Activated T-cell treated with anti-CD3 and anti-CD28 coated beads for 24 hours (primary cell): ENCODE measurements around the gene CELF5.
"Not testable (repeated sequence)": the region's sequence is repeated elsewhere in the genome, so short reads cannot be mapped to it uniquely, and the experiment has no call there.

Experiments
- DNase-seq: peaks from one replicate; pipeline ENCODE4 v3.0.0-alpha.2; 2020; ENCODE audit warnings: low read depth

Gene CELF5

DNA sequence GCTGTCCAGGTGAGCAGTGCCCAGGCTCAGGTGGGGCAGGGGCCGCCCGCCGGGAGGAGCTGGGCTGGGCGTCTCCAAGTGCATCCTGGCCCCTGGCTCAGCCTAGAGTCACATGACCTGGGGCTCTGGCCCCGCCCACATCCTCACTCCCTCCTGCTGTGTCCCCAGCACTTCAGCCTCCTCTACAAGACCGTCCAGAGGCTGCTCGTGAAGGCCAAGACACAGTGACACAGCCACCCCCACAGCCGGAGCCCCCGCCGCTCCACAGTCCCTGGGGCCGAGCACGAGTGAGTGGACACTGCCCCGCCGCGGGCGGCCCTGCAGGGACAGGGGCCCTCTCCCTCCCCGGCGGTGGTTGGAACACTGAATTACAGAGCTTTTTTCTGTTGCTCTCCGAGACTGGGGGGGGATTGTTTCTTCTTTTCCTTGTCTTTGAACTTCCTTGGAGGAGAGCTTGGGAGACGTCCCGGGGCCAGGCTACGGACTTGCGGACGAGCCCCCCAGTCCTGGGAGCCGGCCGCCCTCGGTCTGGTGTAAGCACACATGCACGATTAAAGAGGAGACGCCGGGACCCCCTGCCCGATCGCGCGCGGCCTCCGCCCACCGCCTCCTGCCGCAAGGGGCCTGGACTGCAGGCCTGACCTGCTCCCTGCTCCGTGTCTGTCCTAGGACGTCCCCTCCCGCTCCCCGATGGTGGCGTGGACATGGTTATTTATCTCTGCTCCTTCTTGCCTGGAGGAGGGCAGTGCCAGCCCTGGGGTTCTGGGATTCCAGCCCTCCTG, 16.8 kb upstream of the CELF5 start:
- DNase-seq = no peak

DNA sequence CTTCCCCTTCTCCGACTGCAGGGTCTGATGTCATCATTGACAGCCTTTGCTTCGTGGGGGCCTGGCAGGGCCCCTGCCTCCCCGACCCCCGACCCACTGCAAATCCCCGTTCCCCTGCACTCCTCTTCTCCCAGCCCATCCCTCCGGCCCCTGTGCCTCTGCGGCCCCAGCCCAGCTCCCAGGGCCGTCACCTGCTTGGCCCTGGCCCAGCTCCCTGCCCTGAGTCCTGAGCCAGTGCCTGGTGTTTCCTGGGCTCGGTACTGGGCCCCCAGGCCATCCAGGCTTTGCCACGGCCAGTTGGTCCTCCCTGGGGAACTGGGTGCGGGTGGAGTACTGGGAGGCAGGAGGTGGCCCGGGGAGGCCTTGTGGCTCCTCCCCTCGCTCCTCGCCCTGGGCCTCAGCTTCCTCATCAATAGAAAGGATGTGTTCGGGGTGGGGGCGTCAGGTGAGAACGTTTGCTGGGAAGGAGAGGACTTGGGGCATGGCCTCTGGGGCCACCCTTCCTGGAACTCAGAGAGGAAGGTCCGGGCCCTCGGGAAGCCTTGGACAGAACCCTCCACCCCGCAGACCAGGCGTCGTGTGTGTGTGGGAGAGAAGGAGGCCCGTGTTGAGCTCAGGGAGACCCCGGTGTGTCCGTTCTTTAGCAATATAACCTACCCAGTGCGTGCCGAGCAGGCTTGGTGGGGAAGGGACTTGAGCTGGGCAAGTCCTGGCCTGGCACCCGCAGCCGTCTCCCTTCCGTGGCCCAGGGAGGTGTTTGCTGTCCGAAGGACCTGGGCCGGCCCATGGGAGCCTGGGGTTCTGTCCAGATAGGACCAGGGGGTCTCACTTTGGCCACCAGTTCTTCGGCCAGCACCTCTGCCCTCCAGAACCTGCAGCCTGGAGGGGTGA, 15.9 kb upstream of the CELF5 start:
- no peak for DNase-seq

DNA sequence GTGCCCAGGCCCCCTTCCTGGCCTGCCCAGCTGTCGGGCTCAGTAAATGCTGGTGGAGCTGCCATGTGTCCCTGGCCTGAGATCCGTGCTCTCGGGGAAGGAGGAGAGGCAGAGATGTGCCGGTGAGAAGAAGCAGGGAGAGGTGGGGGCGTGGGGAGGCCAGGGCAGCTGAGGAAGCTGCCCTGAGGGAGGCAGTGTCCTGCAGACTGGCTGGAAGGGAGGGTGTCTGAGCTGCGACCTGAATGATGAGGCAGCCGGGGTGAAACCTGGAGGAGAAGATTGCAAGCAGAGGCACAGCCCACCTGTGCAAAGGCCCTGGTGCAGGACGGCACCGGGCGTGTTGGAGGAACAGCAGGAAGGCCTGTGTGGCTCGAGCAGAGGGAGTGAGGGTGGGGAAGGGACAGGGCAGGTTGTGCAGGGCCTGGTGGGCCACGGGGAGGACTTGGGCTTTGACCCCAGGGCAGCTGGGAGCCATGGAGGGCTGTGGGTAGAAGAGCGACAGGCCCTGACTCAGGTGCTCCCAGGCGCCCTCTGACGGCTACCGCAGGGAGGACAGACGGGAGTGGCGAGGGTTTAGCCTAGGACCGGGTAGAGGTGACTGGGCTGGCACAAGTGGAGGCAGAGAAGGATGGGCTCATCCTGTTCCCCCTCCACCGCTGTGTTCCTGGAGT, 14.0 kb upstream of the CELF5 start:
- DNase-seq = peak; percentile 61

DNA sequence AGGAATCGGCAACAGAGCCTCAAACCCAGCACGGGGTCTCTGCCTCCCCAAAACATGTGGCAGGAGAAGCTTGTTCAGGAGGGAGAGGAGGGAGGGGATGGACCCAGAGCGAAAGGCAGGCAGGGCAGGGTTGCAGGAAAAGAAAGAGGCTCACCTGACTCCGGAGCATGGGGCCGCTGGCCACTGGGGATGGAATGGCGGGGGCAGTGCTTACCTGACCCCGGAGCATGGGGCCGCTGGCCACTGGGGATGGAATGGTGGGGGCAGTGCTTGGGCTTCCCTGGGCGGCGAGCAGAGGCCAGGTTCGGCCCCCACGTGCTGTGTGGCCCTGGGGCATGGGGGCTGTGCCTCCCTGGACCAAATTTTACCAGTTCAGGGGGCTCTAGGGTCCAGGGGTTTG, 13.3 kb upstream of the CELF5 start:
- no peak for DNase-seq

DNA sequence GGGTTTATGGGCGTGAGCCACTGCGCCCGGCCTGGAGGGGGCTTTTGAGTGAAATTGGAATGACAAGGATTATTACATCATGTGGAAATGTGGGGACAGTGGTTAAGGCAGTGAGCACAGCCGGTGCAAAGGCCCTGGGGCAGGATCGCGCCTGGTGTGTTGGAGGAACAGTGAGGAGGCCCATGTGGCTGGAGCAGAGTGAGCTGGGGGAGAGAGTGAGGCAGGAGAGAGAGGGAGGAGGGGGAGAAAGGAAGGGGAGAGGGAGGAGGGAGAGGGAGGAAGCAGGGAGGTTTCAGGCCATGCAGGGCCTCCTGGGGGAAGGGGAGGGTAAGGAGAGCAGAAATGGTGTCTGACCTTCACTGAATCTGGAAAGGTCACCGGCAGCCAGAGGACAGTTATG, 11.3 kb upstream of the CELF5 start:
- DNase-seq = no peak

DNA sequence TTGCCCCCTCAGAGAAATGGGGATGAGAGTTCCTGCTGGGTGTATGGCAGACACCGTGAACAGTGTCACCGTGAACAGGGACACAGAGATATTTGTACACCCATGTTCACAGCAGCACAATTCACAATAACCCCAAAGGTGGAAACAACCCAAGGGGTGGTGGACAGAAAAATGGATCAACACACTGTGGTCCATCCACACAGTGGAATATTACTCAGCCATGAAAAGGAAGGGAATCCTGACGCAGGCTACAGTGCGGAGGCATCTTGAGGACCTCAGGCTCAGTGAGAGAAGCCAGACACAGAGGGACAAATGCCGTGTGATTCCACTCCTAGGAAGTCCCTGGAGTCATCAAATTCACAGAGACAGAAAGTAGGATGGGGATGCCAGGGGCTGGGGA, 7.6 kb upstream of the CELF5 start:
- no peak for DNase-seq

DNA sequence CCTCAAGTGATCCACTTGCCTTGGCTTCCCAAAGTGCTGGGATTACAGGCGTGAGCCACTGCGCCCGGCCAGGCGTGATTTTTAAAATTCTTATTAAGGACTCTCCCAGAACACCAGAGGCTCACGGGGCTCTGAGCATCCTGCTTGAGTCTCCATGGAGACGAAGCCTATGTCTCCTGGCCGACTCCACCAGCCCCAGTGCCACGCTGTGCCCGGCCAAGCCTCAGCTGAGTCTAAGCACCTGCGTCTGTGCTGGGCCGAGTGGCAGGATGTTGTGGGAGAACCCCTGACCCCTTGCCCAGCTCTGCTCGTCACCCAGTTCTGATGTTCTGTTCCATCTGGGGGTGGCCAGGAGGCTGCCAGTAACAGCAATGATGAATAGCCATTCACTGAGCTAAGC, 3.9 kb upstream of the CELF5 start:
- no peak for DNase-seq

DNA sequence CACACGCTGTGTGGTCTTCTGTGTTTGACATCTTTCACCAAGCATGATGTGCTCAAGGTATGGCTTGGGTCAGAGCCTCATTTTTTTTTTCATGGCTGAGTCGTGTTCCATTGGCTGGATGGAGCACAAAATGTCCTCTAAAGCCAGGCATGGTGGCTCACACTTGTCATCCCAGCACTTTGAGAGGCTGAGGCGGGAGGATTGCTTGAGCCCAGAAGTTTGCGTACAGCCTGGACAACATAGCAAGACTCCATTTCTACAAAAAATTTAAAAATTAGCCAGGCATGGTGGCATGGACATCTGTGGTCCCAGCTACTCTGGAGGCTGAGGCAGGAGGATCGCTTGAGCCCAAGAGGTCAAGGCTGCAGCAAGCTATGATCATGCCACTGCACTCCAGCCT, 2.9 kb upstream of the CELF5 start:
- not testable (repeated sequence) for DNase-seq

DNA sequence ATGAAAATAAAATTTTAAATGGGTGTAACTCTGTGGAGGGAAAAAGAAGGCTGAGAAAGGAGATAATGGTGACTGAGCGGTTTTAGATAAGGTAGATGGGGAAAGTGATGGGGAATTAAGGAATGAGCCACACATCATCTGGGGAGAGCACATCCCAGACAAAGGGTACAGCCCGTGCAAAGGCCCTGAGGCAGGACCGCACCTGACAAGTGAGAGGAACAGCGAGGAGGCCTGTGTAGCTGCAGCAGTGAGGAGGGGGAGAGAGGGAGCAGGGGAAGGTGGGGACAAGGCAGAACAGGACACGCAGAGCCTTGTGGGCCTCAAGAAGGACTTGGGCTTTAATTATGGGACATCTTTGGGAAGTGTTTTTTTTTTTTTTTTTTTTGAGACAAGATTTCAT, 1.8 kb upstream of the CELF5 start:
- no peak for DNase-seq

DNA sequence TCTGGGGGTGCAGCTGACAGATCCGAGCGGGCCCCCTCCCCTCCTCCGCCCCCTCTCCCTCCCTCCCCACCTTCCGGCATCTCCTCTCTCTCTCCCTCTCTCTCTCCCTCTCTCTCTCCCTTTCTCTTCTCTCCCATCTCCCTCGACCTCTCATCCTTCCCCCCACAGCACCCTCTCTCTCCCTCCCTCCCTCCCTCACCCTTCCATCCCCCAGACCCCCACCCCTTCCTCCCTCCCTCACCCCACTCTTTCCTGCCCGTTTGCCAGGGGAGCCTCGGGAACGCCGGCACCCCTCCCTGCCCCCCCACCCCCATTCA, 666 bp downstream of the CELF5 start:
- DNase-seq = no peak

DNA sequence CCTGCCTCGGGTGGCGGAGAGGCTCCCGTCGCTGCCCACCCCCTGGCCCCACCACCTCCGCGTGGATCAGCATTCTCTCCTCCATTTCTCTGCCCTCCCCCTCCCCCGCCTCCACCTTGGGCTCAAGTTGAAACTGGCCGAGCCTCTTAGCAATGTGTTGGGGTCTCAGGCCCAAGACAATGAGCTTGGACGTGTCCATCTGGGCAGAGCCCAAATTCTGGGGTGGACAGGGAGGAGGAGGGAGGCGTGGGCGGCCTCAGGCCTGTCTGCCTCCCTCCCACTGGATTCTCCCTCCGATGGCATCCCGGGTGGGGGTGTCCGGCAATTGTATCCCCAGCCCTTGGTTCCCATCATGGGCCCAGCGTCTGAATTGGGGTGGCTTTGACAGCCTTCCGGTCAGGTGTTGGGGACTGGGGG, 1.2 kb downstream of the CELF5 start:
- no peak for DNase-seq

DNA sequence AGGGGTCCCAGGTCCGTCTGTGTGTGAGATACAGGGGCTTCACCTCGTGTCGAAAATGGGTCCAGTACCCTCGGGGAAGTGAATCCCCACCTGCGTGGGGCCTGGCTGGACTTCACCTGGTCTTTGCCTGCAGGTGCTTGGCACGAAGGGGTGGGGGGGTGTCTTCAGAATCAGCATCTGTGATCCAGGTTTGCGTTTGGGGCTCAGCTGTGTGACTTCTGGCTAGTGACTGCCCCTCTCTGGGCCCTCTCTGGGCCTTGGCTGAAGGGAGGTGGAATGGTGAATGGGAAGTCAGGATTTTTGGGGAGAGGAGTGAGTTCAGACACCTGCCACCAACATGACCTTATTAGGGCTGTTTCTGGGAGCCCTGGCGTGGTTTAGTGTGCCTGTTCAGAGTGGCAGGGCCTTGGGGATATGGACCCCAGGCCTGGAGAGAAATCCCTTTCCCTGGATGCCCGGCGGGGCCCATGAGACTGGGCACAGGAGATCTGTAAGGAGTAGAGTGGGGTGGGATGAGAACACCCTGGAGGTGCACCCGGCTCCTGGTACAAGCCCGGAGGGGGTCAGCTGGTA, 2.7 kb downstream of the CELF5 start:
- no peak for DNase-seq

DNA sequence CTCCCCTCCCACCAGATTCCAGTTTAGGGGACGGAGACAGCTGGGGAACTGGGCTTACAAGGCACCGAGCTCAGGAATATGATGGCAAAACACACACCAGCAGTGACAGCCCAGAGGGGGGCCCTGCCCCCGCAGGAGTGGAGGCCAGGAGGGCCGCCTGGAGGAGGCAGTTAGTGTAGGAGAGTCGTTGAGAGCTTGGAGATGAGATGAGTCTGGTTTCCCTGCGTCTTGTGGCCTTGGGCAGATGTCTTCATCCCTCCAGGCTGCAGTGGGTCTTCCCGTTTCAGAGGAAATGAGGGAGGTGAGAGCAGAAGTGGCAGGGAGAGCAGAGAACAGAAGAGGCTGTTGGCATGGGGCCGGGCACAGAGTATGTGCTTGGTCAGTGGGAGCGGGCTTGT, 4.9 kb downstream of the CELF5 start:
- DNase-seq = no peak

DNA sequence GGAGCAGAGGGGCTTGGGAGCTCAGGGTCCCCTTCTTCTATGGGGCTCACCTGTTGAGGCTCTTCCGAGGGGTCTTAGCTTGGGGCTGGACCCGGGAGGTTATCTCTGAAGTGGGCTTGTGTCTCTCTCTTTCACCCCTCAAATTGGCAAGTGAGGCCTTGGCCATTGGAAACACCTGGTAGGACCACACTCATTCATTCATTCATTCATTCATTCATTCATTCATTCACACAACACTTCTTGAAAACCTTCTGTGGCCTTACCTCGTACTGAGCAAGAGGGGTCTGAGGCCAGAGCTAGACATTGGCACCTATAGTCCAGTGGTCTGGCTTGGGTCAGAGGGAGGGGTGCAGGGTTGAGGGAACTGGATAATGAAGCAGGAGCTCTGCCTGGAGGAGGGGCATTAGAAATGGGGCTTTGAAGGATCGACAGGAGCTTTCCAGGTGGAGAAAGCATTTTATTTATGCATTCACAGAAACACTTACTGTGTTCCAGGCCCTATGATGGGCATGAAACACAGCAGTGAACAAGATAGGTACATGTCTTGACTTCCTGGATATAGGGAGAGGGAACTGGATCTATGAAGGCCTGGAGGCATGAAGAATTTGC, 5.5 kb downstream of the CELF5 start:
- DNase-seq = no peak

DNA sequence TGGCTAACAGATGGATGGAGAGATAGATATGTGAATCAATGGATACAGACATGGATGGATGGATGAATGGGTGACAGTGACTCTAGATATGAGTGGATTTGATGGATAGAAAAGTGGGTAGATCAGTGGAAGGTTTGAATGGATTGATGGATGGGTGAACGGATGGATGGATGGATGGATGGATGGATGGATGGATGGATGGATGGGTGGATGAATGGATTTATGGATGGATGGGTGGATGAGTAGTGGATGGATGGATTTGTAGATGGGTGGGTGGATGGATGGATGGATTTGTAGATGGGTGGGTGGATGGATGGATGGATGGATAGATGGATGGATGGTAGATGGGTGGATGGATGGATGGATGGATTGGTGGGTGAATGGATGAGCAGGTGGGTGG, 6.8 kb downstream of the CELF5 start:
- DNase-seq = no peak

DNA sequence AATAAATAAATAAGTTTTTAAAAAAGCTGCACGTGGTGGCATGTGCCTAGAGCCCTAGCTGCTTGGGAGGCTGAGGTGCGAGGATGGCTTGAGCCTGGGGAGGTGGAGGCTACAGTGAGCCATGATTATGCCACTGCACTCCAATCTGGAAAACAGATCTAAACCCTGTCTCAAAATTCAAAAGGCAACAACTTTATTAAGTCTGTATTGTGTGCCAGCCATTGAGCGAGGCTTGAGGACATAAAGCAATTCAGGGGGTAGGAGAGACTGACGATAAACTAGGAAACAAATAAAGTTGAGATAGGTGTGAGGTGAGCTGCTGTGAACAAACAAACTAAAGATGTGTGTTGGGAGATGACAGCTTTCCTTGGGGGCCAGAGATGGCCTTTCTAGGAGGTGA, 8.7 kb downstream of the CELF5 start:
- no peak for DNase-seq

DNA sequence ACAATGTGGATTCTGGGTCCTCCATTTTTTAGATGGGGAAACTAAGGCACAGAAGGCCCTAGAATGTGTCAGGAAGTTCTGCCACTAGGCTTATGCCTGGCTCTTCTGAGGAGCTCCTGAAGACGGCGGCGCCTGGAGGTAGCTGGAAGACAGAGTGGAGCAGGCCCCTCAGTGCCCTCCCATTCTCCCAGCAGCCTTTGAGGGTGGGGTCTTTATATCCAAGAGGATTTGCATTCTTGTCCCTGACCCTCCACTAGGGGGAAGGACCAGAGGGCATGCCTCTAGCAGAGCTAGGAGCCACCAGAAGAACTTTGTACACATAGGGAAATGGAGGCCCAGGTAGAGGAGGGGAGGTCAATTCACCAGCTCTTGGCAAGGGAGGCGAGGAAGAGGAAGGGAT, 9.4 kb downstream of the CELF5 start:
- no peak for DNase-seq

DNA sequence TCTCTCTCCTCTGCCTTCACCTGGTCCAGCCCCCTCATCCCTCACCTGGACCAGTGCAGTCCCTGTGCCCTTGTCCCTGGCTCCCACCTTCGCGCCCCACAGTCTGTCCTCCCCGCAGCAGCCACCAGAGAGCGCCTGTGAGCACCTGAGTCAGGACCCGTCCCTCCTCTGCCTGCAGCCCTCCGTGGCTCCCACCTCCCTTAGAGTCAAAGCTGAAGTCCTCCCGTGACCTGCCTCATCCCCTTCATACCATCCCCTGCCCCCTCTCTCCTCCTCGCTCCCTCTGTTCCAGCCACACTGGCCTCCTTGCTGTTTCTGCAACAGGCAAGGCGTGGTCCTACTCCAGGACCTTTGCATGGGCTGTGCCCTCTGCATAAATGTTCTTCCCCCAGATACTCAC, 10.3 kb downstream of the CELF5 start:
- no peak for DNase-seq

DNA sequence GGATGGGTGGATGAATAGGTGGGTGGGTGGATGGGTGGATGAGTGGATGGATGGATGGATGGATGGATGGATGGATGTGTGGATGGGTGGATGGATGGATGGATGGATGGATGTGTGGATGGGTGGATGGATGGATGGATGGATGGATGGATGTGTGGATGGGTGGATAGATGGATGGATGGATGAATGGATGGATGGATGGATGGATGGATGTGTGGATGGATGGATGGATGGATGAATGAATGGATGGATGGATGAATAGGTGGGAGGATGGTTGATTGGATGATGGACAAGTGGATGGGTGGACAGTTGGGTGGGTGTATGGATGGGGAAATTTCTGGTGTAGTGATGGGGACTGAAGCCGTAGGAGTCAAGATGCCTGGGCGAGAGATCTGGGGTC, 11.1 kb downstream of the CELF5 start:
- not testable (repeated sequence) for DNase-seq

DNA sequence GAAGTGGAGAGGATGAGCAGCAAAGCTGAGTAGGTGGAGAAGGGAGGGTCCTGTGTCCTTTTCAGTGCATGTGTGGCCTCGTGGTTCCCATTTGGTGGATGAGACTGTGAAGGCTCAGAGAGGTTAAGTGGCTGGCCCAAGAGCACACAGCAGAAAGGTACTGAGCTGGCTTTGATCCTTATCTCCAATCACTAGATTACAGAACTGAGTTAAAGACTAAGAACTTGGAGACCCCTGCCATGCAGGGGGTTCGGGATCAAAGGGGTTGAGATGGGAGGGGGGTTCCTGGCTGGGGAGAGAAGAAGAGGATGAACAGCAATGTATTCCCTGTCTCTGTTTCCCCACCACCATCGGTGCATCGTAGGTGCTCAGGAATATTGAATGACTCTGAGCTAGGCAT, 11.8 kb downstream of the CELF5 start:
- no peak for DNase-seq

DNA sequence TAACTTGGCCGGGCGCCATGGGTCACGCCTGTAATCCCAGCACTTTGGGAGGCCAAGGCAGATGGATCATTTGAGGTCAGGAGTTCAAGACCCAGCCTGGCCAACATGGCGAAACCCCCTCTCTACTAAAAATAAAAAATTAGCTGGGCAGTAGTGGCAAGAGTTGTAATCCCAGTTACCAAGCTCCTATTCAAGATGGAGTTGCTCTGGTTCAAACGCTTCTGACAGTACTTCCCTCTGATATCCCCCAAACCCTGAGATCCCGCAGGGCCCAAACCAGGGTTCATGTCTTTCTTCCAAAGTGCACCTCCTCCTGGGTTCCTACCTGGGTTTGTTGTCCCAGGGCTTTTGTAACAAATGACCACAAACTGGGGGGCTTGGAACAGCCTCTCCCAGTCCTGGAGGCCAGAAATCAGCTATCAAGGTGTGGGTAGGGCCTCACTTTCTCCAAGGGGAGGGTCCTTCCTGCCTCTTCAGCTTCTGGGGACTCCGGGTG, 13.7 kb downstream of the CELF5 start:
- DNase-seq = no peak

DNA sequence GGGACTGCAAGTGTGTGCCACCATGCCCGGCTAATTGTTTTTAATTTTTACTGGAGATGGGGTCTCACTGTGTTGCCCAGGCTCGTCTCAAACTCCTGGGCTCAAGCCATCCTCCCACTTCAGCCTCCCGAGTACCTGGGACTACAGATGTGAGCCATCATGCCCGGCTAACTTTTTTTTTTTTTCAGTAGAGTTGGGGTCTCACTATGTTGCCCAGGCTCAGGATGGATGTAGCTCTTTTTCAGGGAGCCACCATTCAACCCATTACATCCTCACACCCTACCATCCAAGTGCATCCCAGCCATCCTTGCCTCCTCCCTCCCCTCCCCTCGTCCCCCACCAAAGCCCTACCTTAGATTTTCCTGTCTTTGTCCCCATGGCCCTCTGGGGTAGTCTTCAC, 14.9 kb downstream of the CELF5 start:
- no peak for DNase-seq
